PC-3 (cell line): ENCODE measurements around the gene CDY2B. TPM values are rescaled to one million over a fixed set of nuclear protein-coding genes. Genes with fewer than 3 reads are reported as not detected.
"Not testable (repeated sequence)": the region's sequence is repeated elsewhere in the genome, so short reads cannot be mapped to it uniquely, and the experiment has no call there.

ENCODE experiments used
- ATAC-seq: fragments of 200-7000 bp; cut with Tn5 transposase; 2 replicates; pipeline ENCODE4 v1.9.1; 2020; ENCODE audit warnings: mild to moderate bottlenecking, moderate library complexity
- BruUV-seq: library from RNA; stranded (reverse); fragments of 400-500 nt; replicated peaks from 2 replicates; lab custom pipeline; 2021; lab: Mats Ljungman, UMichigan
- CTCF ChIA-PET: fragments of 300-600 bp; sonication (Branson Sonifier 250); formaldehyde crosslinking; loops from one replicate; lab custom pipeline; 2022; ENCODE audit warnings: antibody characterized with exemption; lab: Charles Lee
- POLR2A ChIA-PET: fragments of 300-600 bp; sonication (Branson Sonifier 250); formaldehyde crosslinking; loops from one replicate; lab custom pipeline; 2022; ENCODE audit warnings: antibody characterized with exemption; ENCODE audit not compliant: unreplicated experiment; lab: Charles Lee
- DNase-seq: peaks from one replicate; pipeline ENCODE4 v3.0.0-alpha.2; 2015
- H2AFZ ChIP-seq: fragments of 300-600 bp; sonication (generic); 2 replicates; pipeline ENCODE4 v1.6.0; 2016; ENCODE audit warnings: antibody characterized with exemption, low read length
- H3F3A ChIP-seq: fragments of 300-600 bp; sonication (generic); one replicate; pipeline ENCODE4 v1.6.0; 2017; ENCODE audit warnings: antibody characterized with exemption, low read length, control low read depth, mild to moderate bottlenecking; ENCODE audit not compliant: unreplicated experiment
- H3K27ac ChIP-seq: fragments of 300-600 bp; sonication (generic); 2 replicates; pipeline ENCODE4 v1.5.1; 2016; ENCODE audit warnings: mild to moderate bottlenecking, low read length
- H3K27me3 ChIP-seq: fragments of 300-600 bp; sonication (generic); 2 replicates; pipeline ENCODE4 v1.6.1; 2016; ENCODE audit warnings: low read length, mixed read lengths
- H3K36me3 ChIP-seq: fragments of 300-600 bp; sonication (generic); 2 replicates; pipeline ENCODE4 v1.6.1; 2016; ENCODE audit warnings: low read depth, mixed run types, low read length, mixed read lengths
- H3K4me1 ChIP-seq: fragments of 300-600 bp; sonication (generic); 2 replicates; pipeline ENCODE4 v1.5.1; 2016; ENCODE audit warnings: low read length; ENCODE audit not compliant: insufficient read depth
- H3K4me2 ChIP-seq: fragments of 300-600 bp; sonication (generic); 2 replicates; pipeline ENCODE4 v1.6.0; 2016; ENCODE audit warnings: low read length
- H3K4me3 ChIP-seq: fragments of 300-600 bp; sonication (generic); 2 replicates; pipeline ENCODE4 v1.5.1; 2016; ENCODE audit warnings: mild to moderate bottlenecking, low read length, mixed read lengths
- H3K79me2 ChIP-seq: fragments of 300-600 bp; sonication (generic); 2 replicates; pipeline ENCODE4 v1.6.1; 2017; ENCODE audit warnings: low read length, mixed read lengths
- H3K9ac ChIP-seq: fragments of 300-600 bp; sonication (generic); 2 replicates; pipeline ENCODE4 v1.6.0; 2016; ENCODE audit warnings: mild to moderate bottlenecking, low read length
- H3K9me2 ChIP-seq: fragments of 300-600 bp; sonication (generic); replicated peaks from 2 replicates; pipeline ENCODE4 v1.6.1; 2016; ENCODE audit warnings: mixed run types, low read length, mixed read lengths
- H3K9me3 ChIP-seq: fragments of 300-600 bp; sonication (generic); 2 replicates; pipeline ENCODE4 v1.6.1; 2016; ENCODE audit warnings: low read length, mixed read lengths
- H4K20me1 ChIP-seq: fragments of 300-600 bp; sonication (generic); 2 replicates; pipeline ENCODE4 v1.6.1; 2016; ENCODE audit warnings: low read length, mixed read lengths
- intact Hi-C: fragments of 100-400 bp; cut with micrococcal nuclease; formaldehyde crosslinking; loops from 2 replicates; pipeline ENCODE4 v1.9.0; 2023
- total RNA-seq: library from RNA; depleted of rRNA; stranded (reverse); fragments of >200 nt; gene quantifications from 2 replicates; pipeline ENCODE4 v1.2.3, GENCODE V29; 2014; rRNA removed

CDY2B gene
- total RNA-seq, 1 experiment from 2014 or later: not detected

DNA sequence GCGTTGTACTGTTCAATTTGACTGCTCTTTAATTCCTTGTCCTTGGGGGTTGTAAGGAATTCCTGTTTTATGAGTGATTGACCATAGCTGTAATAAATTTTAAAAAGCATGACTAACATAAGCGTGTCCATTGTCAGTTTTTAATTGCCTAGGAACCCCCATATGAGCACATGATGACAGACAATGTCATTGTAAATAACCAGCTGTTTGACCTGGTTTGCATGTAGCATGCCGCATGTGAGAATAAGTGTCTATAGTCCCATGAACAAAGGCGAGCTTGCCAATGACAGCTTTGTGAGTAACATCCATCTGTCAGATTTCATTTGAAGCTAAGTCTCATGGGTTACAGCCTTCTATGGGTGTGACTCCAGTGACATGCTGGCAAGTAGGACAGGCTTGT, 30.9 kb downstream of the CDY2B start:
- BruUV-seq, ATAC-seq, H3K27ac ChIP-seq, H3K27me3 ChIP-seq, H2AFZ ChIP-seq, intact Hi-C loops, H3K9ac ChIP-seq, H3K9me3 ChIP-seq, H3K79me2 ChIP-seq, H3K36me3 ChIP-seq, H3F3A ChIP-seq, CTCF ChIA-PET, H3K4me2 ChIP-seq, DNase-seq, H3K4me1 ChIP-seq, H4K20me1 ChIP-seq, H3K9me2 ChIP-seq, H3K4me3 ChIP-seq, POLR2A ChIA-PET: not testable (repeated sequence)

DNA sequence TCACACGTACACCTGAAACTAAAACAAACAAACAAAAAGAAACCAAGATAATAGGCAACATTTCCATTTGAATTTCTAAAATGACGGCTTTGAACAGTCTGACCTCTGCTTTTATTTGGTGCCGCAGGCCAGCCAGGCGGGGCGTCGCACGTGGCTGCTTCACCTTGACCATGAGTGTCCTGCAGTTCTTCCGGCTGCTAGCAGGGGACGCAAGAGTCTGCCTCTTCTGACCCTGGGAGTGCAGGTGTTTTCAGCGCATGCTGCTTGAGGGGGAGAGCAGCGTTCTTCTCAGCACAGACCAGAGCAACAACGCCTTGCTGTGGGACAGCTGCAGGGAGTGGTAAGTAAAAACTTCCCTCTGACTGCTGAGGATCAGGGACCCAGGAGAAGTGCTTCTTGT, 47.9 kb downstream of the CDY2B start:
- H3F3A ChIP-seq, ATAC-seq, H3K27ac ChIP-seq, BruUV-seq, H3K79me2 ChIP-seq, H3K4me1 ChIP-seq, H3K9me3 ChIP-seq, H3K4me2 ChIP-seq, H3K4me3 ChIP-seq, H4K20me1 ChIP-seq, H3K36me3 ChIP-seq, CTCF ChIA-PET, H3K9me2 ChIP-seq, DNase-seq, H2AFZ ChIP-seq, H3K27me3 ChIP-seq, H3K9ac ChIP-seq, intact Hi-C loops, POLR2A ChIA-PET: not testable (repeated sequence)

Other genes with a start within 250 kb of the CDY2B start
- not detected in 2 replicates for gene CDY2A, start 145.6 kb upstream of the CDY2B start, total RNA-seq